HG02571 (cell line): ENCODE results near the gene USP1.

Experiments used
- ATAC-seq: cut with Tn5 transposase; IDR thresholded peaks from one replicate; pipeline ENCODE4 v1.9.1; 2021; ENCODE audit warnings: mild to moderate bottlenecking, moderate library complexity; ENCODE audit not compliant: unreplicated experiment

USP1 gene

GRCh38 chr1:62426237-62426636 lies 10.6 kb upstream of the USP1 start:
- no peak for ATAC-seq

GRCh38 chr1:62426794-62427193 lies 10.1 kb upstream of the USP1 start:
- ATAC-seq, result no peak

DNA sequence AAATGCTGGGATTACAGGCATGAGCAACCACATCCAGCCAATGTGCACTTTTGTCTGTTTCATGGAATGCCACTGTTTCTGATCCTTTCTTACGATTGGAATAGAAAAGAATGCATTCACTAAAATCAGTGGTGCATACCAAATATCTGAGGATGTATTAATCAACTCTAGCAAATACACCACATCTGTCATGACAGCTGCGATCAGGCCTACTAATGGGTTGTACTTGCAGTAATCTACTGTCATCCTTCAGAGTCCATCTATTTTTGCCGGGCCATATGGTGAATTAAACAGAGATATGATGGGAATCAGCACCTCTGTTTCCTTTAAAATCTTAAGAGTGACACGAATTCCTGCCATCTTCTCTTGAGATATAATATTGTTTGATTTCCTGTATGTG lies 8.5 kb upstream of the USP1 start:
- ATAC-seq, result no peak

DNA sequence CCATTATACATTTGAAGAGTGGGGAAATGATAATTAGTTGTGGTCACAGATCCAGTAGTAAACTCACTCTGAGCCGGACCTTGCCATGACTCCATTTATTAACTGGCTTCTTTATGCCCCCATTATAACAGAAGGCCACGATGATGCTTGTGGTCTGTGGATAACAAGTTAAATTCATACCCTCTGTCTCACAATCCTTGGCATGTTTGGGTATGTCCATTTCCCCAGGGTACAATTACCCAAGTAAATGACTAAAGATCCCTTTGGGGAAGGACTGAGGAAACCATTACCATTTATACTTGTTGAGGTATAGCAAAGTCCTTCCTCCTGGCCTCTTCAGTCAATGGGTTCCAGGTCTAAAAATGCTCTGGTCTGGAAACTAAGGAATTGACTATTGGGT lies 7.3 kb upstream of the USP1 start:
- no peak for ATAC-seq

GRCh38 chr1:62433861-62434617 lies 2.8 kb upstream of the USP1 start:
- no peak for ATAC-seq

- ATAC-seq, result no peak
Observed at GRCh38 chr1:62434618-62435001, 2.2 kb upstream of the USP1 start.

GRCh38 chr1:62435231-62436038 lies 1.4 kb upstream of the USP1 start:
- peak; percentile 10 for ATAC-seq

- peak; percentile 63 for ATAC-seq
Observed at GRCh38 chr1:62436039-62436465, 797 bp upstream of the USP1 start.

DNA sequence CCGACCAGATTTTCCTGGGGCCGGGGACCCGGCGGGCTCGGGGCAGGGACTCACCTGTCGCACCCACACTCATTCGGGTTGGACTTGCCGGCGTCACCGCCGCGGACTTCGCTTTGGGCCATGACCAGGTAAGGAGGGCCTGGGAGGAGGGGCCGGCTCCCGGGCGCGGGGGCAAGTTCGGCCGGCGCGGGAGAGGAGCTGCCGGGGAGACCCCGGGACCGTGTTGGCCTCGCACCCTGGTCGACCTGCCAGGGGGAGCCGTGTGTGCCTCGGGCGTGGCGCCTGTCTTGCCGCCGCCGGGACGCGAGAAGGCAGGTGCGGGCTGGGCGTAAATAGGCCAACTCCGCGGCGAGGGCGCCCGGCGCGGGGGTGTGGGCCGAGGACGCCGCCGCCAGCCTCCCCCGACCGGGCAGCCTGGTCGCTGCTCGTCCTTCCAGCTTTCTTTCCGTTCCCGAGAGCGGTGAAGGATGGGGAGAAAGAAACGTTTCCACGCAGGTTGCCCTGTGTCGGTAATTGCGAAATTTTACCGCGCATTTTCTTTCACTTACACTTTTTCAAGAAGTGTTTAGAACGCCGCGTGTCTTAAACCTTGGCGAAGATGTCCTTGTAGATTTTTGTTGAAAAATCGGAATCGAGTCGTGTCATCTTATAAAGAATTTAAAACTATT lies 558 bp downstream of the USP1 start:
- peak; percentile 1 for ATAC-seq

GRCh38 chr1:62438163-62438562 lies 1.3 kb downstream of the USP1 start:
- no peak for ATAC-seq

- peak; percentile 17 for ATAC-seq
Observed at GRCh38 chr1:62439652-62440371, 3.0 kb downstream of the USP1 start.

DNA sequence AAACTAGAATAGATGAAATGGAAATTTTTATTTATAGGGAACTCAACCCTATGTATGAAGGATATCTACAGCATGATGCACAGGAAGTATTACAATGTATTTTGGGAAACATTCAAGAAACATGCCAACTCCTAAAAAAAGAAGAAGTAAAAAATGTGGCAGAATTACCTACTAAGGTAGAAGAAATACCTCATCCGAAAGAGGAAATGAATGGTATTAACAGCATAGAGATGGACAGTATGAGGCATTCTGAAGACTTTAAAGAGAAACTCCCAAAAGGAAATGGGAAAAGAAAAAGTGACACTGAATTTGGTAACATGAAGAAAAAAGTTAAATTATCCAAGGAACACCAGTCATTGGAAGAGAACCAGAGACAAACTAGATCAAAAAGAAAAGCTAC lies 7.9 kb downstream of the USP1 start:
- no peak for ATAC-seq

DNA sequence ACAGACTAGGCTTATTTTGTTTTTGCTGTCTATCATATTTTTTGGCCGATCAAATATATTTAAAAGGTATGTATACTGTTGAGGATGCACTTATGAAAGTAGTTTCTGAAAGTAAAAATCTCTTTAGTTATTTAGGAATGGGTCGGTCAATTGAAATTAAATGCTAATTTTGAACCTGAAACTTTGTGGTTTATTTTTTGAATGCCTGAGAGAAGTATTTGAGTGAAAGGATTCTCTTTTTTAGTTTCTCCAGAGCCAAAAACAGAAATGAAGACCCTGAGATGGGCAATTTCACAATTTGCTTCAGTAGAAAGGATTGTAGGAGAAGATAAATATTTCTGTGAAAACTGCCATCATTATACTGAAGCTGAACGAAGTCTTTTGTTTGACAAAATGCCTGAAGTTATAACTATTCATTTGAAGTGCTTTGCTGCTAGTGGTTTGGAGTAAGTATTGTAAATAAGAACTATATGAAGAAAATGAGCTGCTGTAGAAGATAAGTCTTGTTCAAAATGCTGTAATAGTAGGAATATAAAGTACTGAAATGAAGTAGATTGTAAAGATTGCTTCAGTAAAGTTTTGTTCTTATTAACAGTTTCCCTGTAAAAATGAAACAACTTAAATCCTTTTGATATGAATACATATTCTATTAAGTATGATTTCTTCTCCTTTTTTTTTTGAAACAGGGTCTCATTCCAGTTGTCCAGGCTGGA lies 11.5 kb downstream of the USP1 start:
- ATAC-seq, result no peak

- no peak for ATAC-seq
Observed at GRCh38 chr1:62450301-62450700, 13.5 kb downstream of the USP1 start.

- ATAC-seq, result no peak
Observed at GRCh38 chr1:62452951-62453350, 16.1 kb downstream of the USP1 start.

DNA sequence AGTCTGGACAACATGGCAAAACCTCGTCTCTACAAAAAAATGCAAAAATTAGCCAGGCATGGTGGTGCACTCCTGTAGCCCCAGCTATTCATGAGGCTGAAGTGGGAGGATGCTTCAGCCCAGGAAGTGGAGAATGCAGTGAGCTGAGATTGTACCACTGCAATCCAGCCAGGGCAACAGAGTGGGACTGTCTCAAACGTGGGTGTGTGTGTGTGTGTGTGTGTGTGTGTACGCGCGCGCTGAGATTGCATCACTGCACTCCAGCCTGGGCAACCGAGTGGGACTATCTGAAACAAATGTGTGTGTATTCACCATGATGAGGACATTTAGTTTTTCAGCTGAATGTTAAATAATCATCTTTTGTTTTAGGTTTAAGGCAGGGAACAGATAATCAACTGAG lies 21.1 kb downstream of the USP1 start:
- ATAC-seq, result no peak

- ATAC-seq, result no peak
Observed at GRCh38 chr1:62462370-62462769, 25.5 kb downstream of the USP1 start.

DNA sequence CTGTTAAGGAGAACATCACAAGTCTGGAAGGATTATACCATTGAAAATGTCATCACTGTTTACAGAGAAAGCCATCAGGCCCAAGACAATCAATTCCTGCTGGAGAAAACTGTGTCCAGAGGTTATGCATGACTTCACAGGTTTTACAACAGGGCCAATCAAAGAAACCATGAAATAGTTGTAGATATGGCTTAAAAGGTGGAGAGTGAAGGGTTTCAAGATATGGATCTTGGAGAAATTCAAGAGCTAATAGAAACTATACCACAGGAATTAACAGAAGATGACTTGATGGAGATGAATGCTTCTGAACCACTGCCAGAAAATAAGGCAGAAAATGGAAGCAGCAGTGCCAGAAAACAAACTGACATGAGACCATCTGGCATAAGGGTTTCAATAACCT lies 30.2 kb downstream of the USP1 start:
- no peak for ATAC-seq

- no peak for ATAC-seq
Observed at GRCh38 chr1:62476525-62477219, 39.8 kb downstream of the USP1 start.

DNA sequence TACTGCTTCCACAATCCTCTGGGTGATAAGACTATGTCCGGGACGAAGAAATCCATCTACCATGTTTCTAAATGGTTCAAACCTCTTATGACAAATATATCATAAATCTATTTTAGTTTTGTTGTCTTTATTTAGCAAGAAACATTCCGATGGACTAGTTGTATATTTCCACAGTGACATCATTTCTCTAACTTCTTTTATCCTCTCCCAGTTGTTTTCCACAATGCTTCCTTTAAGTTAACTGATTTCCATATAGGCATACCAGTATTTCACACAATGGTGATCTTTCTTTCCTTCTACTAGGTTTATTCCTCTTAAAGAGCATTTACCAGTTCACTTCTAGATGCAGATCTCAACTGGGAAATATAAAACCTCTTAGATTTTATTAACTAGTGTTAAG lies 44.8 kb downstream of the USP1 start:
- ATAC-seq, result no peak
